ENCODE results near the gene ZNF438. TPM values are rescaled to one million over a fixed set of nuclear protein-coding genes. Genes with fewer than 3 reads are reported as not detected.

Gene ZNF438
- total and polyA plus RNA-seq, 2 of the 13 experiments (the other 11 are each of a cell fraction or from before 2014, with no cell fraction given) = 0.75 to 0.83 TPM

- H3K4me1 ChIP-seq (ENCODE audit: insufficient read depth, low read length) = no peaks in the 10 kb centered on the region
- H3K4me2 ChIP-seq (ENCODE audit: low read depth, low read length) = no peak overlapping the region
- DNase-seq (ENCODE audit: low spot score) (no peak), ATAC-seq (no peak), FAIRE-seq (no peak)
- no peak overlapping the region for H3K9ac ChIP-seq (ENCODE audit: insufficient read depth, low read depth, low read length)
- POLR2A ChIA-PET = no interaction called here
- H2AFZ ChIP-seq (ENCODE audit: low read length) = no peak overlapping the region
- H3K79me2 ChIP-seq (ENCODE audit: insufficient read depth, low read length) = no peaks in the 10 kb centered on the region
- no peak overlapping the region for H3K4me3 ChIP-seq (replicated peaks in 1 of 3; ENCODE audit: insufficient read depth in 1 of 3, low read depth in 2 of 3, low read length in 3 of 3)
- in situ Hi-C loops (cut with HindIII; ENCODE audit: extremely low pct_ligation_motif_present, low pct_unique_long_range_greater_than_20kb) (no loop called here), intact Hi-C loops (cut with micrococcal nuclease; ENCODE audit: unreplicated experiment) (no loop called here)
- CTCF ChIA-PET (ENCODE audit: low intra/inter-chr PET ratio, low total read pairs) = no interaction called here
- no peaks in the 10 kb centered on the region for H3K27me3 ChIP-seq (ENCODE audit: control insufficient read depth in 1 of 2, insufficient read depth in 2 of 2, low read length in 2 of 2)
- H3K36me3 ChIP-seq (replicated peaks in 1 of 2; ENCODE audit: control insufficient read depth in 1 of 2, insufficient read depth in 2 of 2, low read length in 2 of 2) = no peaks in the 10 kb centered on the region
- WGBS (ENCODE audit: low lambda C conversion rate) = 13% methylated on average over 1 of the region's 1 CpG
- no peaks in the 10 kb centered on the region for H4K20me1 ChIP-seq (ENCODE audit: insufficient read depth, low read length)
- H3K27ac ChIP-seq (ENCODE audit: extremely low read length, insufficient read depth, low read length) = no peak overlapping the region
- peaks cover 12% of the 10 kb centered on the region for H3K9me3 ChIP-seq (ENCODE audit: low read length)
- BruUV-seq (replicated peaks) = no TSS peak
- no peak for TF ChIP-seq MTA3 (CRISPR knock-in tag; IDR thresholded peaks at IDR 0.05)
- TF ChIP-seq IKZF4 (CRISPR knock-in tag; IDR thresholded peaks at IDR 0.05; ENCODE audit: borderline replicate concordance, low read depth, not compliant biosample characterization) = no peak
- TF ChIP-seq JARID2 (CRISPR knock-in tag; IDR thresholded peaks at IDR 0.05; ENCODE audit: insufficient replicate concordance) = no peak
- TF ChIP-seq ZSCAN9 (CRISPR knock-in tag; IDR thresholded peaks at IDR 0.05; ENCODE audit: borderline replicate concordance) = no peak
- no peak for TF ChIP-seq ZBED4 (CRISPR knock-in tag; IDR thresholded peaks at IDR 0.05; ENCODE audit: borderline replicate concordance)
- TF ChIP-seq ZBTB34 (CRISPR knock-in tag; IDR thresholded peaks at IDR 0.05) = no peak
- no peak for TF ChIP-seq ZNF570 (CRISPR knock-in tag; IDR thresholded peaks at IDR 0.05; ENCODE audit: borderline replicate concordance)
- TF ChIP-seq BATF2 (CRISPR knock-in tag; IDR thresholded peaks at IDR 0.05) = no peak
- no peak for TF ChIP-seq ZNF510 (CRISPR knock-in tag; IDR thresholded peaks at IDR 0.05; ENCODE audit: low read depth)
- no peak for TF ChIP-seq IRX3 (CRISPR knock-in tag; IDR thresholded peaks at IDR 0.05; ENCODE audit: borderline replicate concordance, low read depth)
- no peak for TF ChIP-seq TAF1 (CRISPR knock-in tag; IDR thresholded peaks at IDR 0.05)
- TF ChIP-seq ZBTB38 (CRISPR knock-in tag; IDR thresholded peaks at IDR 0.05) = no peak
- no peak for TF ChIP-seq ZNF264 (CRISPR knock-in tag; IDR thresholded peaks at IDR 0.05)
- no peak for TF ChIP-seq ZFP90 (CRISPR knock-in tag; IDR thresholded peaks at IDR 0.05; ENCODE audit: borderline replicate concordance)
- no peak for TF ChIP-seq ZUFSP (CRISPR knock-in tag; IDR thresholded peaks at IDR 0.05; ENCODE audit: borderline replicate concordance)
- no peak for TF ChIP-seq NFE2L1 (CRISPR knock-in tag; IDR thresholded peaks at IDR 0.05; ENCODE audit: borderline replicate concordance)
- no peak for TF ChIP-seq BCL6 (CRISPR knock-in tag; IDR thresholded peaks at IDR 0.05)
- TF ChIP-seq SATB2 (CRISPR knock-in tag; IDR thresholded peaks at IDR 0.05) = no peak
- TF ChIP-seq ZBTB21 (CRISPR knock-in tag; IDR thresholded peaks at IDR 0.05) = no peak
These were observed 96.6 kb downstream of the ZNF438 start for GRCh38 chr10:30935078-30935477.

Data from HepG2 (cell line).